Astrocyte (in vitro differentiated cells and primary cell): ENCODE data around the gene ADRA2A. TPM values are rescaled to one million over a fixed set of nuclear protein-coding genes. Genes with fewer than 3 reads are reported as not detected.

Experiments used
- DNase-seq: peaks from one replicate; pipeline ENCODE4 v3.0.0-alpha.2; 2010; ENCODE audit warnings: low read depth
- FAIRE-seq: peaks from 2 replicates; lab custom pipeline; 2011; peaks lifted over from hg19 to GRCh38; lab: Jason Lieb, UNC
- H2AFZ ChIP-seq: 2 replicates; pipeline ENCODE4 v1.6.0; 2012; ENCODE audit warnings: low read depth, low read length, inconsistent platforms
- H3K27ac ChIP-seq: 2 replicates; pipeline ENCODE4 v1.5.1; 2011; ENCODE audit warnings: low read depth, low read length, inconsistent platforms
- H3K27me3 ChIP-seq: 2 replicates; pipeline ENCODE4 v1.6.0; 2011; ENCODE audit warnings: low read length, inconsistent platforms; ENCODE audit not compliant: insufficient read depth
- H3K36me3 ChIP-seq: 2 replicates; pipeline ENCODE4 v1.5.1; 2011; ENCODE audit warnings: low read length, inconsistent platforms; ENCODE audit not compliant: insufficient read depth
- H3K4me1 ChIP-seq: 2 replicates; pipeline ENCODE4 v1.5.1; 2011; ENCODE audit warnings: low read length, inconsistent platforms; ENCODE audit not compliant: insufficient read depth
- H3K4me2 ChIP-seq: 2 replicates; pipeline ENCODE4 v1.6.0; 2012; ENCODE audit warnings: low read length, inconsistent platforms
- H3K4me3 ChIP-seq: 2 replicates; pipeline ENCODE4 v1.5.1; 2011; ENCODE audit warnings: low read depth, mild to moderate bottlenecking, low read length, inconsistent platforms; ENCODE audit not compliant: insufficient read depth
- H3K79me2 ChIP-seq: 2 replicates; pipeline ENCODE4 v1.6.0; 2012; ENCODE audit warnings: mild to moderate bottlenecking, low read length, inconsistent platforms; ENCODE audit not compliant: insufficient read depth
- H3K9ac ChIP-seq: 2 replicates; pipeline ENCODE4 v1.6.0; 2012; ENCODE audit warnings: mild to moderate bottlenecking, low read length, inconsistent platforms
- H3K9me3 ChIP-seq: 2 replicates; pipeline ENCODE4 v1.5.1; 2012; ENCODE audit warnings: low read depth, mild to moderate bottlenecking, low read length, inconsistent platforms; ENCODE audit not compliant: insufficient read depth
- H4K20me1 ChIP-seq: 2 replicates; pipeline ENCODE4 v1.6.0; 2012; ENCODE audit warnings: low read length, inconsistent platforms; ENCODE audit not compliant: insufficient read depth
- H3K27ac Mint-ChIP-seq: one replicate; pipeline ENCODE4 v1.8.0; 2021; ENCODE audit warnings: mild to moderate bottlenecking, mixed read lengths; ENCODE audit not compliant: unreplicated experiment
- H3K27me3 Mint-ChIP-seq: one replicate; pipeline ENCODE4 v1.8.0; 2021; ENCODE audit warnings: low read depth, mixed read lengths; ENCODE audit not compliant: unreplicated experiment
- H3K36me3 Mint-ChIP-seq: one replicate; pipeline ENCODE4 v1.8.0; 2021; ENCODE audit warnings: low read depth, mixed read lengths; ENCODE audit not compliant: unreplicated experiment
- H3K4me1 Mint-ChIP-seq: one replicate; pipeline ENCODE4 v1.8.0; 2021; ENCODE audit warnings: low read depth, mixed read lengths; ENCODE audit not compliant: unreplicated experiment
- H3K4me3 Mint-ChIP-seq: one replicate; pipeline ENCODE4 v1.8.0; 2021; ENCODE audit warnings: mild to moderate bottlenecking, moderate library complexity, mixed read lengths; ENCODE audit not compliant: unreplicated experiment
- H3K9me3 Mint-ChIP-seq: one replicate; pipeline ENCODE4 v1.8.0; 2021; ENCODE audit warnings: mild to moderate bottlenecking, mixed read lengths; ENCODE audit not compliant: unreplicated experiment
- EZH2 ChIP-seq: IDR thresholded peaks from 2 replicates; pipeline ENCODE4 v1.6.1; 2012; ENCODE audit warnings: mild to moderate bottlenecking, low read length, inconsistent platforms; ENCODE audit not compliant: insufficient read depth
- total RNA-seq: library from RNA; stranded (reverse); gene quantifications from 2 replicates; pipeline ENCODE4 v1.2.1, GENCODE V29; 2021
- TF ChIP-seq, protein P1 (sequence below): IDR thresholded peaks from 2 replicates; pipeline ENCODE4 v1.5.1; 2011; ENCODE audit warnings: low read depth, mild to moderate bottlenecking, inconsistent platforms, low read length, moderate library complexity; ENCODE audit not compliant: insufficient read depth

ADRA2A gene
- total RNA-seq, 1 donor from 2014 or later: 1.2 TPM

DNA sequence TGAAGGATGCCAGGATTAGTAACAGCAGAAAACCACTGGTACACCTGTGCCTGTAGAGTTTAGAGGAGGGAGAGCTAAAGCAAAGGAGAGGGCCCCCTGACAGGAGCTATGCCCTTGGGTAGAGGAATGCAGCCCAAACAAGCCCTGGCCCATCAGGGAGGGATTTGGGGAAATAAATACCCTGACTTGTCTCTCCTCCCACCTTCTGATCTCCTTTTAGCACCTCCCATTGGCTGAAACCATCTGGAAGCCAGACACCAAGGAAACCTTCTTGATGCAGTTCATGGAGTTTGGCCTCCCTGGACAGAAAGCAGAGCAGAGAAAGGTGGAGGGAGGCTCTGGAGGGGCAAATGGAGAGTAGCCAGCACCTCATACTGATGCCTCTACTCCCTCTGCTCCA is 45.3 kb downstream of the ADRA2A start:
- Mint-ChIP-seq H3K27ac (no peak overlapping the region), H3K4me3 (no peak overlapping the region), H3K9me3 (peaks cover 6% of the 10 kb centered on the region), H3K4me1 (peaks cover 7% of the 10 kb centered on the region), H3K36me3 (no peaks in the 10 kb centered on the region), H3K27me3 (peaks cover 25% of the 10 kb centered on the region)
- Histone ChIP-seq H3K36me3 (no peaks in the 10 kb centered on the region), H3K79me2 (no peaks in the 10 kb centered on the region), H3K27me3 (no peaks in the 10 kb centered on the region), H4K20me1 (no peaks in the 10 kb centered on the region), H3K4me2 (no peak overlapping the region), H3K4me1 (no peaks in the 10 kb centered on the region), H3K27ac (no peak overlapping the region), H3K4me3 (no peak overlapping the region), H2AFZ (no peak overlapping the region), H3K9ac (no peak overlapping the region), H3K9me3 (no peaks in the 10 kb centered on the region)
- no peak for TF ChIP-seq EZH2
- TF ChIP-seq, protein P1, sequence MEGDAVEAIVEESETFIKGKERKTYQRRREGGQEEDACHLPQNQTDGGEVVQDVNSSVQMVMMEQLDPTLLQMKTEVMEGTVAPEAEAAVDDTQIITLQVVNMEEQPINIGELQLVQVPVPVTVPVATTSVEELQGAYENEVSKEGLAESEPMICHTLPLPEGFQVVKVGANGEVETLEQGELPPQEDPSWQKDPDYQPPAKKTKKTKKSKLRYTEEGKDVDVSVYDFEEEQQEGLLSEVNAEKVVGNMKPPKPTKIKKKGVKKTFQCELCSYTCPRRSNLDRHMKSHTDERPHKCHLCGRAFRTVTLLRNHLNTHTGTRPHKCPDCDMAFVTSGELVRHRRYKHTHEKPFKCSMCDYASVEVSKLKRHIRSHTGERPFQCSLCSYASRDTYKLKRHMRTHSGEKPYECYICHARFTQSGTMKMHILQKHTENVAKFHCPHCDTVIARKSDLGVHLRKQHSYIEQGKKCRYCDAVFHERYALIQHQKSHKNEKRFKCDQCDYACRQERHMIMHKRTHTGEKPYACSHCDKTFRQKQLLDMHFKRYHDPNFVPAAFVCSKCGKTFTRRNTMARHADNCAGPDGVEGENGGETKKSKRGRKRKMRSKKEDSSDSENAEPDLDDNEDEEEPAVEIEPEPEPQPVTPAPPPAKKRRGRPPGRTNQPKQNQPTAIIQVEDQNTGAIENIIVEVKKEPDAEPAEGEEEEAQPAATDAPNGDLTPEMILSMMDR: no peak
- no peak for DNase-seq
- no peak for FAIRE-seq

DNA sequence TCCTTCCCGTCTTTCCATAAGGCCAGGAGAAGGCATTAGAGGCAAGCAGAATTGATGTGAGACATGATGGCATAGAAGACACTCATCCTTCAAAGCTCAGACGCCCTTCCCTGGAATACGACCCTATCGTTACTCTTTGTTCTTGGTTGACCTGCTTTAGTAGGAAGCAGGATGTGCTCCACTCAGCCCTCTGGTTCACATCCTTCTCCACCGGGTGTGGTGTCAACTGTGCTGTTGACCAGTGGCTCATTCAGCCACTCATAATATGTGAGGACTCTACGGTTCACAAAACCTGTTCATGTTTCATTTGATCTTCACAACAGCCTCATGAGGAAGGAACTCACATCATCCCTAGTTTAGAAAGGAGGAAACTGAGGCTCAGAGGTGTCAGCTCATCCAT is 47.1 kb downstream of the ADRA2A start:
- Histone ChIP-seq H3K4me3 (no peak overlapping the region), H4K20me1 (no peaks in the 10 kb centered on the region), H2AFZ (no peak overlapping the region), H3K4me2 (no peak overlapping the region), H3K9me3 (no peaks in the 10 kb centered on the region), H3K27me3 (no peaks in the 10 kb centered on the region), H3K4me1 (no peaks in the 10 kb centered on the region), H3K36me3 (no peaks in the 10 kb centered on the region), H3K9ac (no peak overlapping the region), H3K79me2 (no peaks in the 10 kb centered on the region), H3K27ac (no peak overlapping the region)
- no peaks in the 10 kb centered on the region for H3K36me3 Mint-ChIP-seq
- peaks cover 25% of the 10 kb centered on the region for H3K27me3 Mint-ChIP-seq
- H3K27ac Mint-ChIP-seq: no peak overlapping the region
- H3K9me3 Mint-ChIP-seq: peaks cover 6% of the 10 kb centered on the region
- H3K4me1 Mint-ChIP-seq: peaks cover 7% of the 10 kb centered on the region
- TF ChIP-seq, protein P1: no peak
- no peak for TF ChIP-seq EZH2
- H3K4me3 Mint-ChIP-seq: no peak overlapping the region
- no peak for DNase-seq
- FAIRE-seq: no peak

DNA sequence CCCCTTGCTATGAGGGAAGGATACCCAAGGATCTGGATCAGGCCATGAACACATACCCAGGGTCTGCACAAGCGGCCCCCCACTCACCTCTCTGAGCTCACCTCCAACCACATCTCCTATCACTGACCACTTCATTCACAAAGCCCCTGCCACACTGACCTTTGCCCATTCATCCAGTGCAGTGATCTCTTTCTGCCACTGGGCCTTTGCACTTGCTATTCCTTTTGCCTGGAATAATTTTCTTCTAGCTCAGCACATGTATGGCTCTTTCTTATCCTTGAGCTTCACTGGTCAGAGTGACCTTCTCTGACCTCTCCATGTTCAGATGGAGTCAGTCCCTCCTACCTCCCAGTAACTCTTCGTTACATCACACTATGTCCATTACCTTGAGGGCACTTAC is 48.3 kb downstream of the ADRA2A start:
- no peaks in the 10 kb centered on the region for H3K36me3 Mint-ChIP-seq
- H3K79me2 ChIP-seq: no peaks in the 10 kb centered on the region
- peaks cover 19% of the 10 kb centered on the region for H3K27me3 Mint-ChIP-seq
- TF ChIP-seq EZH2: no peak
- TF ChIP-seq, protein P1: no peak
- H3K27ac Mint-ChIP-seq: no peak overlapping the region
- H3K4me3 Mint-ChIP-seq: no peak overlapping the region
- FAIRE-seq (no peak), DNase-seq (no peak)
- H3K4me1 ChIP-seq: no peaks in the 10 kb centered on the region
- H3K27ac ChIP-seq: no peak overlapping the region
- H3K4me3 ChIP-seq: no peak overlapping the region
- no peaks in the 10 kb centered on the region for H3K9me3 ChIP-seq
- peaks cover 9% of the 10 kb centered on the region for H3K4me1 Mint-ChIP-seq
- H3K9ac ChIP-seq: no peak overlapping the region
- H3K4me2 ChIP-seq: no peak overlapping the region
- no peaks in the 10 kb centered on the region for H3K36me3 ChIP-seq
- H3K9me3 Mint-ChIP-seq: peaks cover 4% of the 10 kb centered on the region
- no peaks in the 10 kb centered on the region for H4K20me1 ChIP-seq
- H3K27me3 ChIP-seq: no peaks in the 10 kb centered on the region
- H2AFZ ChIP-seq: no peak overlapping the region
